UCSD-AML1 (cell line): ENCODE measurements around the gene TACC3.
A peak's percentile ranks its signal among the peaks of the same experiment; 100 is the strongest.

Source experiments
- DNase-seq: peaks from one replicate; lab custom pipeline; 2025; ENCODE audit not compliant: unreplicated experiment; lab: John Stamatoyannopoulos, UW

Gene TACC3

GRCh38 chr4:1743975-1744374, 22.7 kb downstream of the TACC3 start:
- no peak for DNase-seq

- no peak for DNase-seq
Measured at GRCh38 chr4:1744552-1744951, 23.2 kb downstream of the TACC3 start.

- DNase-seq: no peak
Measured at GRCh38 chr4:1745165-1745564, 23.8 kb downstream of the TACC3 start.

GRCh38 chr4:1745697-1746096, 24.4 kb downstream of the TACC3 start:
- no peak for DNase-seq

- peak; percentile 80 for DNase-seq
Measured at GRCh38 chr4:1746265-1746691, 25.0 kb downstream of the TACC3 start.

- DNase-seq: no peak
Measured at GRCh38 chr4:1746919-1747602, 25.7 kb downstream of the TACC3 start.

- no peak for DNase-seq
Measured at GRCh38 chr4:1747603-1747967, 26.3 kb downstream of the TACC3 start.

- peak; percentile 84 for DNase-seq
Measured at GRCh38 chr4:1748465-1748995, 27.2 kb downstream of the TACC3 start.

GRCh38 chr4:1749370-1749769, 28.0 kb downstream of the TACC3 start:
- no peak for DNase-seq

GRCh38 chr4:1749826-1750225, 28.5 kb downstream of the TACC3 start:
- no peak for DNase-seq

- no peak for DNase-seq
Measured at GRCh38 chr4:1750381-1751154, 29.2 kb downstream of the TACC3 start.

- DNase-seq: no peak
Measured at GRCh38 chr4:1751155-1751918, 30.0 kb downstream of the TACC3 start.

- no peak for DNase-seq
Measured at GRCh38 chr4:1751919-1752283, 30.6 kb downstream of the TACC3 start.

- DNase-seq: peak; percentile 79
Measured at GRCh38 chr4:1752284-1753041, 31.1 kb downstream of the TACC3 start.

GRCh38 chr4:1753294-1753696, 32.0 kb downstream of the TACC3 start:
- DNase-seq: peak; percentile 56

GRCh38 chr4:1753697-1754311, 32.5 kb downstream of the TACC3 start:
- DNase-seq: peak; percentile 53

GRCh38 chr4:1754336-1754735, 33.0 kb downstream of the TACC3 start:
- DNase-seq: no peak

- no peak for DNase-seq
Measured at GRCh38 chr4:1755297-1755696, 34.0 kb downstream of the TACC3 start.

- no peak for DNase-seq
Measured at GRCh38 chr4:1756079-1756478, 34.8 kb downstream of the TACC3 start.
